ENCODE data around the gene ARHGEF28.

ARHGEF28 gene

DNA sequence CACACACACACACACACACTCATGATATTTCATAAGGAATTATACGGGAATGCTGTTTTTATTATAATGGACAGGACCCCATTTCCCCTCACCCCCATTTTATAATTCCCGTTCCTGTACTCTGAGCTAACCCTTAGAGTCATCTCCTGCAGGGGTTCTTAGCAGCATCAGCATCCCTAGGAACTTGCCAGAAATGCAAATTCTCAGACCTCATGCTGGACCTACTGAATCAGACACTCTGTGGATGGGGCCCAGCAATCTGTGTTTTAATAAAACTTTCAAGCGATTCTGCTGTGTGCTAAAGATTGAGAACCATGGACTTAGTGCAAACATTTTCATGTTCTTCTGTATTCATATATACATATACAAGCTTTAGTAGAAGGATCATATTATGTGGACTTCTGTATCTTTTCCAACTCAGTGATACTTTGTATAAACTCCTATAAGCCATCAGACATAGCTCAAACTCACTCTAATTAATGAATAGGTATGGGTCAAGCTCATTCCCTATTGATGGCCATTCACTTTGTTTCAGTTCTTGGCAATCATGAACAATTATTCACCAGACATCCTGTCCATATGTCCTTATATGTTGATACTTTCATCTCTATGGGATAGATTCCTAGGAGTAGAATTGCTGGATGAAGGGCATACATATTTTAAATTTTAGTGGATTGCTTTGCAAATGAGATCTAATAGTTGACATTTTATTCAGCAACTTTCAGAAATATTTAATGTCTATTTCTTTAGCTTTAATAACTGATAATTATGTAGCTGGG, 65.5 kb downstream of the ARHGEF28 start:
- no peak for DNase-seq (ENCODE audit: low read depth in 2 of 3, low spot score in 1 of 3)

DNA sequence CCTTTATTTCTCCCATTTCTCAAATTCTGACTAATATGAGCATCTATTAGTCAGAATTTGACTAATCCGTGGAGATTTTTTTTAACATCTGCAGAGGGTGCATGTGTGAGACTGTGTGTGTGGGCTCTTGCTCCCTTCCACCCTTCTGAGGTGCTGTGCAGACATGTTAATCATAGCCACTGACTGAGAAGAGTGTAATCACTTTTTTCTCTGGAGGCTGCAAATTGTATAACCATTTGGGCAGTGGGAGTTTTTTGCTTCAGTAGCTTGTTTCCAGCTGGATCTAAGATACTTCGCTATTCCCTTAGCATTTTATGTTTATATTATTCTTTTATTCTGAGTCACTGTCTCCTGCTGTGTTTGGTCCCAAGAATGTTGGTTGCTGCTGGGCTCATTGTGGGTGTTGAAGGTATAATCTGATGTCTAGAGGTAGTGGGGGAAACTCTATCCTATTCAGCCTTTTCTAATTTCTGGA, 66.2 kb downstream of the ARHGEF28 start:
- DNase-seq (ENCODE audit: low read depth in 2 of 3, low spot score in 1 of 3), result no peak

GRCh38 chr5:73692981-73693380, 67.0 kb downstream of the ARHGEF28 start:
- no peak for DNase-seq (ENCODE audit: low read depth in 2 of 3, low spot score in 1 of 3)

- DNase-seq (ENCODE audit: low read depth in 2 of 3, low spot score in 1 of 3), result no peak
Measured at GRCh38 chr5:73693573-73694061, 67.6 kb downstream of the ARHGEF28 start.

DNA sequence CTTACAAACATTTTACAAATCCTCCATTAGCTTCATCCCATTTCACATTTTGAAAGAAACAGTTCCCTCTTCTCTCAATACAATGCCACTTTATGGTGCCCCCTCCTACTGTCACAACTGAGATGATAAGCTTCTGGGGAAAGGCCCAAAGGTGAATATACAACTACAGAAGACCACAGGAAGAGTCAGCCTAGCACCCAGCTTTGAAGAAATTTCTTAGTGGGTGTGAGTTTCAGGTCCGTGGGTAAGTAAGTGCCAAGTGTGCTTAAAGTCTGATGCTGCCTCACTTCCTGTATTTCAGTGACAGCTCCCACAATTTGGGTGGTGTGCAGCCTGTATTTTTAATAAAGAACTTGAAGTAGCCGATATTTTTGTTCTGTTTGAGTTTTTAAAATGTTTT, 68.1 kb downstream of the ARHGEF28 start:
- peak; percentile 1 to 3 (median 2) for DNase-seq (ENCODE audit: low read depth in 2 of 3, low spot score in 1 of 3)

- no peak for DNase-seq (ENCODE audit: low read depth in 2 of 3, low spot score in 1 of 3)
Measured at GRCh38 chr5:73698011-73698410, 72.0 kb downstream of the ARHGEF28 start.

DNA sequence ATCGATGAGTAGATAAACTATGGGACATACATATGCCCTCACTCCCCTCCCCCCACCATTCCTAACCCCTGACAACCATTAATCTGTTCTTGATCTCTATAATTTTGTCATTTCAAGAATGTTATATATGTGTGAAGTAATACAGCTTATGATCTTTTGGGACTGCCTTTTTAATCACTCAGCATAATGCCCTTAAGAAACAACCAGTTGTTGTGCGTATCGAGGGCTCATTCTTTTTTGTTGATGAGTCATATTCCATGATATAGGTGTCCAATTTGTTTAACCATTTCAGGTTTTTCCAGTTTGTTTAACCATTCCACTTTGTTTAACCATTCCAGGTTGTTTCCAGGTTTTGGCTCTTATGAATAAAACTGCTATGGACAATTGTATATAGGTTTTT, 75.6 kb downstream of the ARHGEF28 start:
- DNase-seq (ENCODE audit: low read depth in 2 of 3, low spot score in 1 of 3), result no peak

DNA sequence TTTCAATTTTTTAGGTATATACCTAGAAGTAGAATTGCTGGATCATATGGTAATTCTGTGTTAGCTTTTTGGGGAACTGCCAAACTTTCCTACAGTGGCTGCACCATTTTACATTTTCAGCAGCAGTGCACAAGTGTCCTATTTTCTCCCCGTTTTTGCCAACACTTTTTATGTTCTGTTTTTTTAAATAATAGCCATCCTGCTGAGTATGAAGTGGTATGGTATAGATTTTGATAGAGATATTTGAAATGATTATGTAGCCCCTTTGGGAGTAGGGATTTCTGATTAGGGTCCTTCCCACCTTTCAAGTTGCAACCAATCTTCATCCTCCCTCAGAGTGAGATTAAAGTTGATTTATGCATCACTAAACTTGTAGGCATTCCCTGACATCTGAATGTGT, 76.5 kb downstream of the ARHGEF28 start:
- DNase-seq (ENCODE audit: low read depth in 2 of 3, low spot score in 1 of 3), result no peak

DNA sequence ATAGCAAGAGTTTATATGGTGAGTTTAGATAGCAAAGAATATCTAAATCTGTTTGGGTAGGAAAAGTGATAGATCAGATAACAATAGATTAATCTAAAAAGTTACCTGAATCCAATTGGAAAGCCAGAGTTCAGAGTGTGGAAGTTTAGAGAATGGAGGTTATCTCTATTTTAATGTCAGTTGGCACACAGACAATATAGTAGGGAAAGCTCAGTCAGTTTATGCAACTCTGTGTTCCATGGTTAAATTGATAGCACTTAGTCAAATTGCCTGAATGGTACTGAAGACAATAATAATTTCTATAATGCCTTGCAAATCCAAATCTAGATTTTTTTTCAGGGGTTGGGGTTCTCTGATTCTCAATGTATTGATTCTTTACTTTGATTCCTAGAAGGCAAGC, 77.0 kb downstream of the ARHGEF28 start:
- DNase-seq (ENCODE audit: low read depth in 2 of 3, low spot score in 1 of 3), result no peak

DNA sequence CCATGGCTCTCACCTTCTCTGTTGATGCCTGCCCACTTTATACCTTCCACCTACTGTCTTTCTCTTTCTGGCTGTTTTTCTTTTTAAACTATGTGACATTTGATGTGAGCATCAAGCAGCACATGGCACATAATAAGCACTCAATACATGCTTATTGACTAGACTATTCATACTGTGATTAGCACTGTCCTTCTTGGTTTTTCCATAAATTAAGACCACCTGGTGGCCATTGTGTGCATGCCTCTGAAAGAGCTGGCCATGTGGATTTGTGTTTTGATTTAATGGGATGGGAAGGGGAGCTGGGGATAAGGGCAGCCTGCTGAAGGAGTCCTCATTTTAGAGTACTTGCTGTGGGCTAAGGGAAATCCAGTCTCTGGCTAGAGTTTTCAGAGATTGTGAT, 79.4 kb downstream of the ARHGEF28 start:
- DNase-seq (ENCODE audit: low read depth in 2 of 3, low spot score in 1 of 3), result no peak

DNA sequence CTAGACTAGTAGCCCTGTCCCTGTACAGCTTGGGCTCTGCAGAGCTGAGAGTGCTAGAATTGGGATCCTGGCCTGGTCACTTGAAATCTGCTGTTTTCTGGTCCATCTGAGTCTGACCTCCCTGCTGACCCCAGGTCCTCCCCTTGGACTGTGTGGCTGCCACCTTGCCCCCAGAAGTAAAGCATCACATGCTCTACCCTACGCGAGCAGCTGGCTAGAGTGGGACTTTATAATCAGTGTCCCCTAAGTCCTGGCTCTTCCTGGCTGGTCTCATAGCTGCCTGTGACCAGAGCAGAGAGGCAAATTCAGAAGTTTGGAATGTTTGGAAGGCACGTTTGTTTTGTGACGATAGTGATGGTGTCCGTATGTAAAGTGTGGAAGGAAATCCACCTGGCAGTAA, 81.0 kb downstream of the ARHGEF28 start:
- no peak for DNase-seq (ENCODE audit: low read depth in 2 of 3, low spot score in 1 of 3)

DNA sequence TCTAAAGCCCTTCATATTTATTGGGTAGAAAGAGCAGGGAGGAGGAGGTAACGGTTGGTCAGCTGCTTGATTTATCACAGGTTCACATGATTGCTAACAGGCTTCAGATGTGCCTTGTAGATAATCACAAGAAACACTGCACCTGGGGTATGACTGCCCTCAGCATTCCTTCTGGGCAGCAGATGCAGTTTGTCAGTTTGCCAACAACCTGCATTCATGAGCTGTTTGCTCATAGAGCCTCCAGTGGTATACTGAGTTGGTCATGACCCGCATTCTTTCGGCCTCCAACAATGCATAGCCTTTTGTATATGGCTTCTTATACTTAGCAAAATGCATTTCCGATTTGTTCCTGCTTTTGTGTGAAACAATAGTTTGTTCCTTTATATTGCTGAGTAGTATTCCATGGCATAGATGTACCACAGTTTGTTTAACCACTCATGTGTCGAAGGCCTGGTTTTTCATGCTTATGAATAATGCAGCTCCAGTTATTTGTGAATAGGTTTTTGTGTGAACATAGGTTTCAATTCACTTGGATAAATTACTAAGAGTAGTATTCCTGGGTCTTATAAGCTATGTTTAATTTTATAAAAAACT, 83.6 kb downstream of the ARHGEF28 start:
- no peak for DNase-seq (ENCODE audit: low read depth in 2 of 3, low spot score in 1 of 3)

DNA sequence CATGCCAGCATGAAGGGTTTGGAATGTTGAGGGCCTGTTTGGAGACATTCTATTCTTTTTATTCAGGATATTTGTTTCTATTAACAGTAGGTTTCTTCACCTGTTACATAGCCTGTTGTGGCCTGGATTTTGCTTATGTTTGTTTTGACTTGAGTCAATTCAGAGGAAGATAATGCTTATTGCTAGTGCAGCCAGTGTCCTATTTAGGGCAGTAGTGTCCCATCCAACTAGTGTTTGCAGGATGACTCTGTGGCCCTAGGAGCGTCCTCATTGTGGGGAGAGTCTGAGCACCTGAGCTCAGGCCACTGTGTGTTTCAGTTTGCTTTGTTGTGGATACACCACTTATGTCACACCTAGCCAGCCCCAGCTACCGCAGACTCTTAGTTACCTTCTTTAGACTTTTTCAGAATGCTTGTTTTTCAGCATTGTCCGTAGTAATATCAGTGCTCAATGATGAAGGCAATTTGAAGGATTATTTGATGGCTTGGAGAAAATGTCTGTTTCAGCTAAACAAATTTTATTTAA, 90.3 kb downstream of the ARHGEF28 start:
- no peak for DNase-seq (ENCODE audit: low read depth in 2 of 3, low spot score in 1 of 3)

- DNase-seq (ENCODE audit: low read depth in 2 of 3, low spot score in 1 of 3), result no peak
Measured at GRCh38 chr5:73718762-73719161, 92.8 kb downstream of the ARHGEF28 start.

DNA sequence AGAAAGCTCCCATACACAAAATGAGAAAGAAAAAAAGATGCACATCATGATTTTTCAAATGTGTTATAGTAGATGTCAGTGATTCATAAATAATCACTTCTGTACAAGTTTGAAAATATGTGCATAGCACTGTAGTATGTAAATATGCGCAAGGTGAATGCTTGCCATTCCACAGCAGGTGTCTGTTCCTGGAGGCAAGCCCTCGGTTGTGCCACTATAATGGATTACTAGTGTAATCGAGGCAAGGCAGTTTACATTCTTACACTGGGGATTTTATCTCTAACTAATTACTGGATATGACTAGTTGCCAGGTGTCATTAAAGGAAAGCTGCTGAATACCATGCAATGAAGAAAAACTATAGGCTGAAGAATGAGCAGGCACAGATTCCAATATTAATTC, 93.6 kb downstream of the ARHGEF28 start:
- DNase-seq (ENCODE audit: low read depth in 2 of 3, low spot score in 1 of 3), result no peak

- DNase-seq (ENCODE audit: low read depth in 2 of 3, low spot score in 1 of 3), result no peak
Measured at GRCh38 chr5:73722231-73722630, 96.2 kb downstream of the ARHGEF28 start.

DNA sequence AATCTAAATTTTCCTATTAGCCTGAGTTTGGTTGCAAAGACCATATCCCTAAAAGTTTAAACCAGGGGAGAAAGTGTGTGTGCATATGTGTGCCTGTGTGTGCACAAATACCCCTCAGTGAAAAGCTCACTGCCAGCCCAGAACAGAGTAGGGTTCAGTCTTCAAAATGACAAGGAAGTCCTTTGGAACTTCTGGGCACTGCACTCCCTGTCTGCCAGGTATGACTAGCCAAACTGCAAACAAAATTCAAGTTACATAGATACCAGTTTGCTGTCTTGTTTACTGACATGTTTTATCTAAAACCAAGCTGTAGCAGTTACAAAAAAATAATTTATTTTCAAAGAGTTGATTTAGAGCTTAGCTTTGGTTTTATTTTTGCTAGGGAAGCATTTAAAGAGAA, 100.1 kb downstream of the ARHGEF28 start:
- DNase-seq (ENCODE audit: low read depth in 2 of 3, low spot score in 1 of 3), result no peak

DNA sequence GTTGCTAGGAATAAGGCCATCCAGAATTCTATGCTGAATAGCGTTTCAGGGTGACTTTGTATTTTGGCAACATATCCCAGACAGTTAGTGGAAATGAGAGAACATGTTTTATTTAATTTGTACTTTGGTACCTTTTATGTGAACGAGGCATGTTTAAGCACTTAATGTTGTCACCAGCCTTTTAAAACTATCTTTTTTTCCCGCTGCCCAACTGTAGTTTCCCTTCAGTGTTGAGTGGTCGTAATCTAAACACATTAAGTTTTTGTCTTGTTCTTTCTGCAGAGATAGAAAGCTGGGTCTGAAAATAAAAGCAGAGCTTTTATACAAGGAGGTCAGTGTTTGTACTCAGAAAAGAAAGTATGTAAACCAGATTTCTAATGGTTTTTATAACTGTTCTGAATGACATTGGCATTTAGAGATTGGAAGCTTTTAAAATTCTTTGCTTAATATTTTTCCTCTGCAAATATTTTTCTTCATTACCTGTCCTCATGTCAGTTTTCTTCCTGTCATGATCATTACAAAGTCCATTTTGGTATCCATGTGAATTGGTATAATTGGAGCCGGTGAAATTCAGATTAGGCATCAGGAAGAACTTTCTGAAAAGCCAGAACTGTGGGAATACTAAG, 100.7 kb downstream of the ARHGEF28 start:
- no peak for DNase-seq (ENCODE audit: low read depth in 2 of 3, low spot score in 1 of 3)

GRCh38 chr5:73727470-73727869, 101.5 kb downstream of the ARHGEF28 start:
- DNase-seq (ENCODE audit: low read depth in 2 of 3, low spot score in 1 of 3), result no peak

DNA sequence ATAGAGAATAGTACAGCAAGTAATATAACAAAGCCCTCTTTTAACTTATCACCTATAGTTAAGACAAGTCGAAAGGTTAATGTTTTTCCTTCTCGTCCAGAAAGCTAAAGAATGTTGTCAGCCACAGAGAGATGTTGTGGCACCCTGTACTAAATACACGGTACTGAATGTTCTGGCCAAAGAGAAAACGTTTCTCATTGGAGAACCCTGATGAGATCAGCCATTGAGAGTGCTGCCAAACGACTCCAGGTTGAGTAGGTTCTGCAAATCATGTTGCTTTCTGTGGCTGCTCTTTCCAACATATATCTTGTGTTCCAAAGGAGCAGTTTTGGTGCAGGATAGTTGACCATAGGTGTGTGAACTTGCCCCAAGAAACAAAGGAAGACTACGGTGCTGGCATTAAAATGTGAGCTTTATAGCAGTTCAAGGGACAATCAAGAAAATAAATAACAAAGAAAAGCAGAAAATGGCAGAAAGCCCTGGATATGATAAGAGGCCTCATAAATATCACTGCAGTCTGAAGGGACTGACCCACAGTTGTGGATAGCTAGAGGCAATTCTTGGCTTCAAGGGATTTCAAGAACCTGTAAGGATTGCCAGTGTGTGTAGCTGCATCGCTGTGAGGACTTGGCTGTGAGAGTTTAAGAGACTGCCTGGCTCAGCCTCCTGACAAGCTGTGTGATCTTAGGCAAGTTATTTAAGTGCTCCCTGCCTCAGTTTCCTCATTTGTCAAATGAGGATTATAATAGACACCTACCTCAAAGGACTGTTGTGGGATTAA, 102.7 kb downstream of the ARHGEF28 start:
- DNase-seq (ENCODE audit: low read depth in 2 of 3, low spot score in 1 of 3), result no peak

- no peak for DNase-seq (ENCODE audit: low read depth in 2 of 3, low spot score in 1 of 3)
Measured at GRCh38 chr5:73729329-73729728, 103.3 kb downstream of the ARHGEF28 start.
